Activated naive CD4-positive, alpha-beta T cell (primary cell): ENCODE results near the gene EDNRB.
"Not testable (repeated sequence)": the region's sequence is repeated elsewhere in the genome, so short reads cannot be mapped to it uniquely, and the experiment has no call there.

Experiments
- DNase-seq, 4 experiments: peaks; one replicate each; lab custom pipeline; 2025; lab: John Stamatoyannopoulos, UW

EDNRB gene

DNA sequence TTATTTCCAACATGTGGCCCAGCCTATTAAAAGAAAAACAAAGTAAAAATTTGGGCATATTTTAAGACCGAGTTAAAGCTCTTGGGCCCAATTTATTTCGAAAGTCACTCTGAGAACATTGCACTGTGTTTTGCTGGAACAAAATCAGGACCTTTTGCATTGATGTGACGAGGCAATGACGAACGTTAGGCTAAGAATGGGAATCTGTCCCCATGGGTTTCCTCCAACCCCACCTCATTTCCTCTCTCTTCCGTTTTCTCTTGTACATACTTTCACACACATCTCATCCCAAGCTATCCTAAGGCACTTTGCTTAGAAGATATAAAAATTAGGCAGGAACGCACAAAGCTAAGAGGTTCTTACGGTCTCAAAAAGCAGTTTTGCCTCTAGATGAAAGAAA, 22.1 kb downstream of the EDNRB start:
- no peak for DNase-seq

- no peak for DNase-seq
These were observed 23.9 kb downstream of the EDNRB start for GRCh38 chr13:77894743-77895142.

DNA sequence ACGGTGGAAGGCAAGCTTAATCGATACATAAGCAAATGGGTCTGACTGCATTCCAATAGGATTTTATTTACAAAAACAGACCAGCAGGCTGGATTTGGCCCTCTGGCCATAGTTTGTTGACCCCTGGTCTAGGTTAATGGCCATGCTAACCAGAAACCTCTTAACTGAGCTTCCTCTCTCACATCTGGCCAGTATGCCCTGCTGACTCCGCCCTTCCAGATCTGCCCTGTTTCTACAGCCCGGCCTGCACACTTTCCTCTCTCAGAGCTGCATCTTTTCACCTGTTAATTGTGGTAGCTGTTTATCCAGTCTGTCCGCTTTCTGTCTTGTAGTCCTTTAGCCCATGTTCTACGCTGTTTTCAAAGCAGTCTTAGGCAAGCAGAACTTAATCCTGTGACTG, 25.6 kb downstream of the EDNRB start:
- no peak for DNase-seq

DNA sequence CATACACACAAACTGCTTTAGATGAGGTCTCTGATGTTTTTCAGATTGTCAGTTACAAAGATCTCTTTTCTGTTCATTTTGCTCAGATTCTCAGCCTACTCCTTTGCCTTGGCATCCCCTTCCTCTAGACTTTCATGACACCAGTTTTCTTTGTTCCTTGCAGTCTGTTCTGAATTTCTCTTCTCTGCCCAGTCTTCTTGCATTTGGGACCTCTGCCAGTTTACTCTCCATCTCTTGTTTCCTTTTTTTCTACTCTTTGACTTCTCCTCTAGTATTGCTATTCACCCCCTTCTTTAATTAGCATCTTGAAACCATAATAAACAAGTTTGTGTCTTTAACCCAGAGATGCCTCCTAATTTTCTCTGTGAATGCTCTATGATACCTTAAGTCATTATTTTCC, 26.1 kb downstream of the EDNRB start:
- DNase-seq: no peak

GRCh38 chr13:77891486-77891885, 27.1 kb downstream of the EDNRB start:
- no peak for DNase-seq

DNA sequence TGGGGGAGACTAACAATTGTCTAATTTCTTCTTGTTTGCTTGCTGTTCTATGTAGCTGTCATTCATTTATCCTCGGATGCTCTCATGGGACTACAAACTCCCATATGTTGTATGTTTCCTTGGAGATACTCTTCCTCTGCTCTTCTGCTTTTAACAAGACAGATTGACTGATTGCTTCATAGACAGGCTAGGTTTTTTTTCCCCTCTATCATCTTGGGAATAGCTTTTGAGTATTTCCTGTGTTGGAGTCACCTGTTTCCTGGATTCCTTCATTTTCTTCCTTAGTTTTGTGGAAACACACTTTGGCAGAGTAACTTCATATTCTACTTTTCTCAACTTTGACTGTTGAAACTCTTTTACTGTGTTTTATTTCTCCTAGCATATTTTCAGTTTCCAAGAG, 27.6 kb downstream of the EDNRB start:
- no peak for DNase-seq

GRCh38 chr13:77883328-77883727, 35.3 kb downstream of the EDNRB start:
- no peak for DNase-seq

DNA sequence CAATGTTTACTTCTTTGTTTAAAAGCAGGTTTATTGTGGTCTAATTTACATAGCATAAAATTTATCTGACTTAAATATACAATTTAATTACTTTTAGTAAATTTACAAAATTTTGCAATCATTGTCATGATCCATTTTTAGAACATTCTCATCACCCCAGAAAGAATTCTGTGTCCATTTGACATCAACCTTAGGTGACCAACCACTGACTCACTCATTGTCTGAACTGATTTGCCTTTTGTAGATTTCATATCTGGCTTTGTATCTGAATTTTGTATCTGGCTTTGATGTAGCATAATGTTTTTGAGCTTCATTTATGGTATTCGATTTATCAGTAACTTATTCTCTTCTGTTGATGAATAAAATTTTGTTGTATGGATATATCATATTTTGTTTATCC, 40.4 kb downstream of the EDNRB start:
- DNase-seq: no peak

DNA sequence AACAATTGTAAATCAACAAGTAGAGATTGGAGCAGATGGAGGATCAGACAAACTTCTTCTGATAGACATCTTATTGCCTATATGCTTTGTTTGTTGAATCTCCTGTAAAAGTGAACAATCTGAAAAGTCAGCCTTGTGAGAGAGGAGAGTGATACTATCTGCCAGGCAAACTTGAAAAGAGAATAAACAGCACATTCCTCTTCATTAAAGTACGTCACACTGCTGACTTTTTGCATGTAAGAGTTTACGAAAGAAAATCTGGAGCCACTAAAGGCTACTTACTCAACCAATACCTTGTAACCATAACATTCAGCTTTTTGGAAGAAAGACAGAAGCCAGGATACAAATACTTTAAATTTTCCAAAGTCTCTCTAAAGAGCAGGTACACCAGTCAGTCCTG, 42.5 kb downstream of the EDNRB start:
- no peak for DNase-seq

GRCh38 chr13:77874406-77874805, 44.2 kb downstream of the EDNRB start:
- DNase-seq: no peak

GRCh38 chr13:77872995-77873394, 45.6 kb downstream of the EDNRB start:
- DNase-seq: no peak

DNA sequence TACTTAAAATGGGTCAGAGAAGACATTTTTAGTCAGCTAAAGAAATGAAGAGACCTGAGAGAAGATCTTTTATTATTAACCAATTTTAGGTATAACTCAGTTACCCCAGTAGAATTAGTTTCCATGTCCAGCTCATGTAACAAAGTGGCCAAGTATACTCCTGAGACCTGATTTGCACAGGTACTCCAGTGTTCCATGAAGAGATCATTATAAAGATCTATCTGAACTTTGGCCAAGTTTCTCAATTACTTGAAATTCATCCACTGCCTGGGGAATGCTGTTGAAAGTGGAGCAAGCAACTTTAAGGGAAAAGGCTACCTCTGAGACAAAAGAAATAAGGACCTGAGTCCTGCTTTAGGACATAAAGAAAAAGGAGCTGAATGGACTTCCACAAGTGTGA, 47.0 kb downstream of the EDNRB start:
- no peak for DNase-seq

- DNase-seq: no peak
These were observed 49.9 kb downstream of the EDNRB start for GRCh38 chr13:77868717-77869116.

GRCh38 chr13:77866971-77867370, 51.7 kb downstream of the EDNRB start:
- DNase-seq: no peak

DNA sequence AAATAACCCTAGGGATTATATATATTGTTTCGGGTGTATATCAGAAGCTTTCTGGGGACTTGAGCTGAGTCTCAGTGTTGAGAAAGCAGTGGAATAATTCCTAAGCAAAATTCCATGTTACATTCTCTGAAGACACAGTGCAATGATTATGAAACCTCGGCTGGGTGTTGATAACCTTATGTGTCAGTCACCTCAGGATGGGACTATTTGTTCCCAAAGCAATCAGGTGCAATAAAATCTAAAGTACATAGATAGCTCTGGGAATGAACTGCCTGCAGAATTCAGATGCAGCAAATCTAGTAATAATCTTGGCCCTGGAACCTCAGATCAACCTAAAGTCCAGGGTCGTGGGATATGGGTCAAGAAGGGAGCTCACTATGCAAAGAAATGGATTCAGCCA, 53.0 kb downstream of the EDNRB start:
- no peak for DNase-seq

DNA sequence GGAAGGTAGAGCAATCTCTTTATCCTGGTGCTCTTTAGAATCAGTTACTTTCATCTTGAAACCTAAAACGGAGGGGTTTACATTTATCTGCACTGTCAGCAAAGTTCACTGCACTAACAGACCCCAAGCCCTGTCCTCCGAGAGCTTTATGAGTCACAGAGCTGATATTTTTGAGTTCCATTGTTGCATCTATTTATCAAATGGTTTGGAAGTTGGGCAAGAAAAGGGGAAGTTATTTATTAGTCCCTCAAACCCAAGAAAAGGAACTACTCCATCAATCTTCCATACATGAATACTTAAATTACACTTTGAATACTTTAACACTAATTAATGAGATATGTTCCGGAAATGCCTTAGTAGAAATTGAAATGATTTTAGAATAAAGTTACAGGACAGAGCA, 55.5 kb downstream of the EDNRB start:
- no peak for DNase-seq

DNA sequence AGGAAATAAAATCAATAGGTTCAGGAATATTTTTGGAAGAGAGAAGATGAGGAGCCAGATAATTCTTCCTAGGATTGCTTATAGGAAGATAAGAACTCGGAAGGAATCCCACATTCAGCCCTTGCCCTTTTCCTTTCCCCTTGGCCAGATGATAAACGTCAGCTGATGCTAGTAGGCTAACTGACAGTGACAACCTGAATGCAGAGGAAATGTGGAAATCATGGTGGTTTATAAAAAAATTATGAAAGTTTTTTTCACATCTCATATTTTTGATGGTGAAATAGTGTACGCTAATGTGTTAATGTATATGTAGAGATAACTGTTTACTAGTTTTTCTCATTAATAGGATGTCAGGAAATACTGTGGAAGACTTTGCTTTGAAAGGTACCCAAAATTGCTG, 56.9 kb downstream of the EDNRB start:
- no peak for DNase-seq

- no peak for DNase-seq
These were observed 58.1 kb downstream of the EDNRB start for GRCh38 chr13:77860507-77860981.

- DNase-seq: no peak
These were observed 59.2 kb downstream of the EDNRB start for GRCh38 chr13:77859450-77859849.

GRCh38 chr13:77857531-77858209, 61.0 kb downstream of the EDNRB start:
- no peak for DNase-seq

- DNase-seq: no peak
These were observed 64.9 kb downstream of the EDNRB start for GRCh38 chr13:77853703-77854102.

DNA sequence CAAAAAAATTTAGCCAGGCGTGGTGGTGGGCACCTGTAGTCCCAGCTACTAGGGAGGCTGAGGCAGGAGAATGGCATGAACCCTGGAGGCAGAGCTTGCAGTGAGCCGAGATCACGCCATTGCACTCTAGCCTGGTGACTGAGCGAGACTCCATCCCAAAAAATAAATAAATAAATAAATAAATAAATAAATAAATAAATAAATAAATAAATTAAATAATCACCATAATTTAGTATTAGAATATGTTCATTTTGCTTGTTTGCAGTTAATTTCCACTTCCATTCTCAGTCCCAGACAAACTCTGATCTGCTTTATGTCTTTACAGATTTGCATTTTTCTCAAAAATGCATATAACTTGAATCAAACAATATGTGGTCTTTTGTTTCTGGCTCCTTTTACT, 70.6 kb downstream of the EDNRB start:
- DNase-seq: not testable (repeated sequence)

DNA sequence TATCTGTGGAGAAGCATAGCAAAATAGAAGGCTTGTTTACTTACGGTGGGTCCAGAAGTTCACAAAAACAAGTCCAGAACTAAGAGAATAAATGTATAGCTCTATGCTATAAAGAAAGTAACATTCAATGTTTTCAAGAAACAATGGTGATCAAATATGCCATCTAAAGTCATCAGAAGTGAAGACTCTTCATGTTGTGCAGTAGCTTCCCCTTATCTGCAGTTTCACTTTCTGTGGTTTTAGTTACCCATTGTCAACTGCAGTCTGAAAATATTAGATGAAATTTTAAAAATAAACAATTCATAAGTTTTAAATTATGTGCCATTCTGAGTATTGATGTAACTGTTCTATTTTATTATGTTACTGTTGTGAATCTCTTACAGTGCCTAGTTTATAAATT, 72.5 kb downstream of the EDNRB start:
- DNase-seq: no peak
